Measurements from ENCODE around the gene HCFC1R1.
"Not testable (repeated sequence)": the region's sequence is repeated elsewhere in the genome, so short reads cannot be mapped to it uniquely, and the experiment has no call there.

The HCFC1R1 gene

GRCh38 chr16:3056336-3057180 is 32.8 kb upstream of the HCFC1R1 start:
- no peak for DNase-seq

- not testable (repeated sequence) for DNase-seq
These were observed 32.0 kb upstream of the HCFC1R1 start for GRCh38 chr16:3055734-3056115.

GRCh38 chr16:3054965-3055733 is 31.4 kb upstream of the HCFC1R1 start:
- no peak for DNase-seq

GRCh38 chr16:3053330-3053710 is 29.6 kb upstream of the HCFC1R1 start:
- not testable (repeated sequence) for DNase-seq

GRCh38 chr16:3052571-3053329 is 29.0 kb upstream of the HCFC1R1 start:
- not testable (repeated sequence) for DNase-seq

GRCh38 chr16:3051494-3051893 is 27.8 kb upstream of the HCFC1R1 start:
- DNase-seq = no peak

- DNase-seq = no peak
These were observed 27.3 kb upstream of the HCFC1R1 start for GRCh38 chr16:3051009-3051408.

- no peak for DNase-seq
These were observed 26.7 kb upstream of the HCFC1R1 start for GRCh38 chr16:3050487-3050886.

- no peak for DNase-seq
These were observed 26.3 kb upstream of the HCFC1R1 start for GRCh38 chr16:3049921-3050481.

GRCh38 chr16:3047387-3047720 is 23.6 kb upstream of the HCFC1R1 start:
- no peak for DNase-seq

- no peak for DNase-seq
These were observed 23.1 kb upstream of the HCFC1R1 start for GRCh38 chr16:3046641-3047386.

GRCh38 chr16:3045758-3046640 is 22.3 kb upstream of the HCFC1R1 start, which contains the start of gene MMP25:
TSS of gene MMP25 (plus strand) at chr16:3046561. CDS start at chr16:3046918, 357 bp downstream.
- no peak for DNase-seq

- no peak for DNase-seq
These were observed 21.0 kb upstream of the HCFC1R1 start for GRCh38 chr16:3044708-3045107.

- DNase-seq = no peak
These were observed 18.6 kb upstream of the HCFC1R1 start for GRCh38 chr16:3042376-3042775.

- DNase-seq = no peak
These were observed 15.2 kb upstream of the HCFC1R1 start for GRCh38 chr16:3038896-3039295.

- no peak for DNase-seq
These were observed 14.5 kb upstream of the HCFC1R1 start for GRCh38 chr16:3038256-3038655.

- no peak for DNase-seq
These were observed 13.1 kb upstream of the HCFC1R1 start, which contains the start of gene BICDL2 for GRCh38 chr16:3036726-3037315. TSS of gene BICDL2 (minus strand) at chr16:3036944. CDS start at chr16:3035496, 1,448 bp downstream.

- no peak for DNase-seq
These were observed 12.4 kb upstream of the HCFC1R1 start for GRCh38 chr16:3035972-3036725.

GRCh38 chr16:3035289-3035971 is 11.7 kb upstream of the HCFC1R1 start:
- no peak for DNase-seq
